ENCODE measurements around the gene PSMA2.

DNA sequence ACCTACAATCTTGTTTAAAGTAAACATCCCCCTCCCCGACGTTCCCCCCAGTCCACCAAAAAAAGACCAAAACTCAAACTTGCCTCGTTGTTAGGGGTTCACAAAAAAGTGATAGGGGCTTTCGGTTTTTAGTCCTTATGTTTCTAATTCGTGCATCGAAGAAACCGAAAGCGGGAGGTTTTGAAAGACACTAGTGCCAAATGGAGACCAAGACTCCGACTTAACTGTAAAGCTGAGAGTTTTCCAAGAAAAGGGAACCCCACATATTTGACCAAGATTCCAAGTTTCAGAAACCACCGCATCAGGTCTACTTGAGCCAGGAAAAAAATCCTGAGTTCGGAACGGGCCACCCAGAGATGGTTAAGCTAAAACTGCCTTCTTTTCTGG lies 534 bp downstream of the PSMA2 start:
- TF ChIP-seq ZBTB33 (IDR thresholded peaks at IDR 0.05; ENCODE audit: borderline replicate concordance, low read depth) (no peak), EP300 (IDR thresholded peaks at IDR 0.05; ENCODE audit: borderline replicate concordance in 1 of 2, low read depth in 1 of 2, low read length in 1 of 2) (no peak), CTCF (IDR thresholded peaks at IDR 0.05) (no peak), SIN3A (IDR thresholded peaks at IDR 0.05; ENCODE audit: borderline replicate concordance, low read depth, low read length) (no peak), SMC3 (IDR thresholded peaks at IDR 0.05; ENCODE audit: low read depth, low read length) (no peak), REST (IDR thresholded peaks at IDR 0.05; ENCODE audit: low read depth, low read length) (no peak), FOXJ3 (CRISPR knock-in tag; IDR thresholded peaks at IDR 0.05) (no peak), RFX5 (IDR thresholded peaks at IDR 0.05; ENCODE audit: low read length) (no peak)
- TF ChIP-seq, protein P1, sequence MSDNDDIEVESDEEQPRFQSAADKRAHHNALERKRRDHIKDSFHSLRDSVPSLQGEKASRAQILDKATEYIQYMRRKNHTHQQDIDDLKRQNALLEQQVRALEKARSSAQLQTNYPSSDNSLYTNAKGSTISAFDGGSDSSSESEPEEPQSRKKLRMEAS (IDR thresholded peaks at IDR 0.05; ENCODE audit: low read depth), result no peak

All from SK-N-SH (cell line).